GM18951 (cell line): ENCODE measurements around the gene CEACAM4.
"Not testable (repeated sequence)": the region's sequence is repeated elsewhere in the genome, so short reads cannot be mapped to it uniquely, and the experiment has no call there.

Experiments
- POLR2A ChIP-seq: IDR thresholded peaks from 4 replicates; pipeline ENCODE4 v1.6.1; 2011; ENCODE audit warnings: mild to moderate bottlenecking; ENCODE audit not compliant: insufficient read length, insufficient read depth; ENCODE audit errors: extremely low read depth
- in situ Hi-C: fragments of 300-500 bp; cut with MboI; formaldehyde crosslinking; loops from one replicate; pipeline ENCODE4 v1.12.0; 2022; ENCODE audit warnings: low sequenced_read_pairs, mixed read lengths, inconsistent platforms; ENCODE audit not compliant: unreplicated experiment

CEACAM4 gene

GRCh38 chr19:41587101-41587837, 39.6 kb downstream of the CEACAM4 start:
- in situ Hi-C loops: no loop called here
- no peak for TF ChIP-seq POLR2A

GRCh38 chr19:41586064-41586463, 40.8 kb downstream of the CEACAM4 start:
- in situ Hi-C loops: no loop called here

GRCh38 chr19:41584931-41585330, 41.9 kb downstream of the CEACAM4 start:
- in situ Hi-C loops: no loop called here
- TF ChIP-seq POLR2A: no peak

More at GRCh38 chr19:41586064-41586463, 40.8 kb downstream of the CEACAM4 start:
- TF ChIP-seq POLR2A: no peak

GRCh38 chr19:41584260-41584810, 42.5 kb downstream of the CEACAM4 start:
- TF ChIP-seq POLR2A: no peak
- in situ Hi-C loops: no loop called here

- in situ Hi-C loops: not testable (repeated sequence)
Observed at GRCh38 chr19:41582577-41583182, 44.2 kb downstream of the CEACAM4 start.

GRCh38 chr19:41581068-41581467, 45.8 kb downstream of the CEACAM4 start:
- in situ Hi-C loops: not testable (repeated sequence)

- TF ChIP-seq POLR2A: no peak
- in situ Hi-C loops: no loop called here
Observed at GRCh38 chr19:41578886-41579285, 48.0 kb downstream of the CEACAM4 start.

- in situ Hi-C loops: no loop called here
- no peak for TF ChIP-seq POLR2A
Observed at GRCh38 chr19:41577833-41578232, 49.0 kb downstream of the CEACAM4 start.

- no peak for TF ChIP-seq POLR2A
- in situ Hi-C loops: no loop called here
Observed at GRCh38 chr19:41577144-41577830, 49.6 kb downstream of the CEACAM4 start.

- peak; percentile 60 for TF ChIP-seq POLR2A
- in situ Hi-C loops: no loop called here
Observed at GRCh38 chr19:41575998-41576397, 50.9 kb downstream of the CEACAM4 start, which contains the start of gene CEACAM21. Gene CEACAM21 (plus strand): TSS chr19:41576166. CDS start chr19:41576275, 109 bp downstream.

- no peak for TF ChIP-seq POLR2A
- in situ Hi-C loops: no loop called here
Observed at GRCh38 chr19:41570639-41571112, 56.2 kb downstream of the CEACAM4 start.

- in situ Hi-C loops: no loop called here
- TF ChIP-seq POLR2A: no peak
Observed at GRCh38 chr19:41570179-41570578, 56.7 kb downstream of the CEACAM4 start.

- TF ChIP-seq POLR2A: no peak
- in situ Hi-C loops: no loop called here
Observed at GRCh38 chr19:41569481-41570150, 57.3 kb downstream of the CEACAM4 start.
